HG03139 (cell line): ENCODE data around the gene XKR7.
A peak's percentile ranks its signal among the peaks of the same experiment; 100 is the strongest.

ENCODE experiments used
- ATAC-seq: cut with Tn5 transposase; IDR thresholded peaks from one replicate; pipeline ENCODE4 v1.9.1; 2021; ENCODE audit not compliant: unreplicated experiment

The XKR7 gene

GRCh38 chr20:31939661-31940060, 28.3 kb upstream of the XKR7 start:
- no peak for ATAC-seq

DNA sequence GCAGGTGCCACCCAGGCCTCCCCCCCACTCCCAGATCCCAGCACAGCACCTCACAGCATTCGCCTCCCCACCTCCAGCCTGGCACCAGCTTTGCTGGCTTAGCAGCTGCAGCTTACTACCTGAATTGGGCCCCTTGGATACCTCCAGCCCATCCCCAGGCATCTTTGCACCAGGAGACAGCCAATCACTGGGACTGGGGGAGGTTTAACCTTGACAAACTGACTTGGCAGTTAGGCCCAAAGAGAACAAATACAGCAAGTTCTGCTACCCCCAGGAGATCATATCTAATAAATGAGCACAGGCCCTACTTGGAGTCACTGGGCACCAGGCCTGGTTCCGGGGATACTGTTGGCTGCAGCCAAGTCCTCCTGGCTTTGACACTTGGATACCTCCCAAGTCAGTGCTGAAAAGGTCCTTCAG, 24.9 kb upstream of the XKR7 start:
- no peak for ATAC-seq

DNA sequence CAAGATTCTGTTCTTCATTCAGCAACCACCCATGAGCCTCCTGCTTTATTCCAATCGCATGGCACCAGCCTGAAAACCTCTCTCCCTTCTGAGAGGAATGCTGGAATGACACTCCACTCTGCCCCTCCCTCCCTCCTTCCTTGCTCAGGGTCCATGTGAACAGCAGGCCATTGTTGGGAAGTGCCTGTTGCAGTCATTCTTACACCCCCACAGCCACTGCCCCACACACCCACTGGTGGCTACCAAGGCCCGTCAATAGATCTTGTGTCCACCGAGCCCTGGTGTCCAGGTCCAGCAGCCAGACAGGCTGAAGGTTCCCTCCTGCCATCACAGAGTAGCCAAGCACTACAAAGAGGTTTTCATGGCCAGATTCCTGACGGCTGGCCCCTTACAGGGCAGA, 22.6 kb upstream of the XKR7 start:
- ATAC-seq, result no peak

DNA sequence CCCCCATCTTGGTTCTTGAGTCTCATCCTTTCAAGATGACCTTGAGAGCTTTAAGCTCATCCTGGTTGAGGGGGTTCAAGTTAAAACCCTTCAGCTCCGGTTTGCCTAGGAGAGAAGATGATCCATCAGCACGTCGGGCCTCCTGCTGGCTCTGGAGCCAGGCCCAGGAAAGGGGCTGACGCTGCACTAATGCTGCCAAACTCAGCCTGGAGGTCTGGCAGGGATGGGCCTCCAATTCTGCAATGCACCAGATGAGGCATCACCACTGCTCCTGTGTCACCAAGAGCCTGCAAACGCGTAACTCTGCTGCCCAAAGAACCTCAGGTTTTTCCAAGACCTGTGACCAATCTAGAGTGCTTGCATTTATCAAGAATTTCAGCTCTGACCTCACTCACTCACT, 22.2 kb upstream of the XKR7 start:
- ATAC-seq, result no peak

DNA sequence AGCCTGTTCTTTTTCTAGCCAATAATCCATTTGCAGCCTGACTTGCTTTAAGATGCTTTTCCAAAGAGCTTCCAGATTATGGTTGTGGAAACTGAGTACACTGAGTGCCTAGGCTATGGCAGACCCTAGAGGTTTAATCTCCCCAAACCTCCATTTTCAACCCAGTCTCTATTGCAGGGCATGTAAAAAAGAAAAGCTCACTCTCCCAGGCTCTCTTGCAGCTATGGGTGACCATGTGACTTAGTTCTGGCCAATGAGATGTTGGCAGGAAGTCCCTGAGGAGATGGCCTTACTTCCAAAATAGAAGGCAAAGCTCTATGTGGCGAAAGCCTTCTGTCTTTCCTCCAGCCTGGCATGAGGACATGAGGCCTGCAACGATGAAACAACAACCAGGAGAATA, 19.9 kb upstream of the XKR7 start:
- no peak for ATAC-seq

- ATAC-seq, result no peak
Measured at GRCh38 chr20:31949877-31950646, 17.9 kb upstream of the XKR7 start.

- ATAC-seq, result no peak
Measured at GRCh38 chr20:31951203-31951529, 16.8 kb upstream of the XKR7 start.

DNA sequence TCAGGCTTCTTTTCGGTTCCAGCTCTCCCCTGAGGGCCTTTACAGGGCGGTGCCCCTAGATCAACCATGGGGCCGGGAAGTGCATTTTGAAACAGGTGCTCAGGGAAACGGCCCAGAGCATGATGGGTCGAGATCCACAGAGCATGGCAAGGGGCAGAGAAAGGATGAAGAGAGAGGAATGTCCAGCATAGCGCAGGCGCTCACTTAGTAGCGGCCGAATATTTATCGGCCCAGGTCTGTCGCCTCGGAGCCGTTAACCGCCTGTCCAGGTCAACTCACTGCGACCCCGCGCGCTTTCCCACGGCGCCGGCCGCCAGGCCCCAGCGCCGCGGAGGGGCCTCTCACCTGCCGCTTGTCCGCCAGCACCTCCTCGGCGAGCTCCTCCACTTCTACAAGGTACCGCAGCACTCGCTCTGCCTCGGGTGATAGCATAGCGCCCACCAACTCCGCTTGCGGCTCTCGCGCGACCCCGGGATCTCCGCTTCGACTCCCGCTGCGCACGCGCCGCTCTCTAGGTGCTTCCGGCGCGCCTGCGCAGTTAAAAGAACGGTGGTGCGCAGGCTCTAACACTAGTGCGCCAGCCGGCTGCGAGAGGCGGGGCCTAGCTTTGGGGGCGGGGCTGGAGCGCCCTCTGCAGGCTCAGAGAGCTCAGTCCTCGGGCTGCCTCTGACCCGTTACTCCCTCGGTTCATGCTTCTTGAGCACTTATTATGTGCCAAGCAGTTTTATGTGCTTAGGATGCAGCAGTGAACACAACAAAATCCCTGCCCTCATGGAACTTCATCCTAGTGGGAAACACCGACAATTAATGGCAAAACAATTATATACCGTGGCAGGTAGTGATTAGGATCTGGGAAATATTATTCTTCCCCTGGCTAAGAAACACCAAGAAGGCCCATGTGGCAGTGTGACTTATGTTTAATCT, 16.2 kb upstream of the XKR7 start, which contains the start of gene PDRG1:
Gene PDRG1 (minus strand): TSS at position 517 of the 924 bp plus-strand sequence. CDS start 85 bp downstream, at position 432.
- peak; percentile 89 for ATAC-seq

DNA sequence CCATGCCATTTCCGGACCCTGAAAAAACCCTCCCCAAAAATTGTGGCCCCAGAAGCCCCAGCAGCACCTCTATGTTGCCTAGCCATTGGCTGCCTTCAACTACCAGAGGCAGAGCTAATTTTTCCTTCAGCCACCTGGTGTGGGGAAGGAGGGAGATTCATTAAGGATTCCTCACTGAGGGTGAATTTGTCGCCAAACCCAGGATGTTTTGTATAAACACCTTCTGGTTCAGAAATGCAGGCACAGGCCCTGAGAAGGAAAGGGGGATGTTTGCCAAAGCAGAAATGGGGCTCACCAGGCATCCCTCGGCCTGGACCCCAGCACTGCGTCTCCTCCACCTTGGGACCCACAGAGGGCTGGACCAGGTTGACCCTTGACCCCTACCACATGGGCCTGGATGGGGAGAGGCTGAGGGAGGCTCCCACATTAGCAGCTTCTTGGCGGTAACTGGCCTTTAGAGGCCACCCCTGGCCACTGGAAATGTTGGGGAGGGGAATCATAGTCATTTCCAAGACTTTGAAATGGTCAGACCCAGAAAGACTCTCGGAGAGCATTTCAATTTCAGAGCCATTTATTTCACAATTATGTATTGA, 14.3 kb upstream of the XKR7 start:
- ATAC-seq, result no peak

DNA sequence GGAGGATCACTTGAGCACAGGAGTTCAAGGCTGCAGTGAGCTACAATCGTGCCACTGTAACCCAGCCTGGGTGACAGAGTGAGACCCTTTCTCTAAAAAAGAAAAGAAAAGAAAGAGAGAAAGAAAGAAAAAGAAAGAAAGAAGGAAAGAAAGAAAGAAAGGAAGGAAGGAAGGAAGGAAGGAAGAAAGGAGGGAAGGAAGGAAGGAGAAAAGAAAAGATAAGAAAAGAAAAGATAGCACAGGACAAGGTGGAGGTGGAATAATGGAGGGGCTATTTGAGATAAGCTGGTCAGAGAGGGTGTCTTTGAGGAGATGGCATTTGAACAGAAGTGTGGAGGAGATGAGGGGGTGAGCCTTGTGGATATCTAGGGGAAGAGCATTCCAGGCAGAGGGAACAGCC, 13.5 kb upstream of the XKR7 start:
- no peak for ATAC-seq

DNA sequence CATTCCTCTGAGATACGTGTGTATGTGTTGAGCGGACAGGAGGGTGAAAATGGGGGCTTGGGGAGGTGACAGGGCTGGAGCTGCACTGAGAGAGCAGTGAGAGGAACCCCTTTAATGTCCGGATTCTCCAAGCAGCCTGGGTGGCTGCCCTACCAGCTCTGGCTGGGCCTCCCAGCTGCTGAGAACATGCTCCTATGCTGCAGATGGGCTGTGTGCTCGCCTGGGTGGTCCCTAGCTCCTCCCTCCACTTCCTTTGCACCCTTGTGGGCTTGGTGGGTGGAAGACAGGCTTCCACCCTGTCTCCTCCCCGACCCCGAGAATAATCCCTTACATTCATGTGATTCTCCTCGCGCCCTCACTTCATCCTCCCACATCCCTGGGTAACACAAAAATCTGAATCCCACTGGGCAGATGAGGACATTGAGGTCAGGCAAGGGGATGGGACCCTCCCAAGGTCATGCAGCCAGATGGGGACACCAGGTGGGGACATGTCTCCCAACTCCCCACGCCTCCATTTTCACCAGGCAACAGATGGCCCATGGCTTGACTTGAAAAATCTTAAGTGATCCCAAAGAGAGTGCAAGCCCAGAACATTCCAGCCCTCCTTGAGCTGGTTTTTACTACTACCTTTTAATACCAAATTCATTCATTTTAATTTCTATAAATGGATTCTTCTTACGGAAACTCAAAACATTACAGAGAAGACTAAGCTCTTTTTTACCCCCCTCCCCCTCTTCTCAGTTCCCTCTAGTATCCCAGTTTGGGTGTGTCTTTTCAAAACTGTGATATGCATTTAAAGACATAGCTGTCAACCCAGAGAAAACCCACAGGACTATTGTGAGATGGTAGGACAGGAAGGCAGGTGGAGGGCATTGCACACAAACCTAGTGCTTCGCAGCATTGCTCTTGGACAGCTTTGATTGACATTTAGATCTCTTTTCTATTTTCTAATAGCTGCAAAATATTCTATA, 11.1 kb upstream of the XKR7 start:
- ATAC-seq, result no peak

- no peak for ATAC-seq
Measured at GRCh38 chr20:31962761-31963160, 5.2 kb upstream of the XKR7 start.

- ATAC-seq, result no peak
Measured at GRCh38 chr20:31963889-31964288, 4.1 kb upstream of the XKR7 start.

DNA sequence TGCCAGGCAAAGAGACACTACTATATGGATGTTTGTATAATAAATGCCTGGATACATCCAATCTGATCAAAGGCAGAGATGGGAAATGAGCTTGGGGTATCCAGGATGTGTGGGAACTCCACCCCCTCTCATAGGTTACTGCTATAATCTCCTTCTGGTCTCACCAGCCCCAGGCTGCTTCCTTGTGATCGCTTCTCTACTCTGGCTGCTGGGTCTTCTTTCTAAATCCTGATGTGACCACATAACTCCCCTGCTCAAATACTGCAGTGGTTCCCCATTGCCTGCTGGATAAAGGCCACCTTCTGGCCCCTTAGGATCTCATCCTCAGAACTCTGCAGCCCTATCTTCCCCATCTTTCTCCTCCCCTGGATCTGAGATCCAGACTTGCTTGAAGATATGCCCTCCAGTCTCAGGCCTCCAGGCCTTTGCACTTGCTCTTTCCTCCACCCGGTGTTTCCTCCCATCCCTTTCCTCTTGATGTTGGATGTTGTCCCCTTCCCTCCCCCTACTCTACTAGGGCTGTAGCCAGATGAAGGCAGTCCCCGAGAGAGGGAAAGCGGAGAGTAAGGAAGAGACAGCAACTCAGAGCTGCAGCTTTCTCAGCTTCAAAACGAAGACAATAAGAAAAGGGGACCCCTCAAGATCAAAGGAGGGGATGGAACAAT, 828 bp upstream of the XKR7 start:
- no peak for ATAC-seq

DNA sequence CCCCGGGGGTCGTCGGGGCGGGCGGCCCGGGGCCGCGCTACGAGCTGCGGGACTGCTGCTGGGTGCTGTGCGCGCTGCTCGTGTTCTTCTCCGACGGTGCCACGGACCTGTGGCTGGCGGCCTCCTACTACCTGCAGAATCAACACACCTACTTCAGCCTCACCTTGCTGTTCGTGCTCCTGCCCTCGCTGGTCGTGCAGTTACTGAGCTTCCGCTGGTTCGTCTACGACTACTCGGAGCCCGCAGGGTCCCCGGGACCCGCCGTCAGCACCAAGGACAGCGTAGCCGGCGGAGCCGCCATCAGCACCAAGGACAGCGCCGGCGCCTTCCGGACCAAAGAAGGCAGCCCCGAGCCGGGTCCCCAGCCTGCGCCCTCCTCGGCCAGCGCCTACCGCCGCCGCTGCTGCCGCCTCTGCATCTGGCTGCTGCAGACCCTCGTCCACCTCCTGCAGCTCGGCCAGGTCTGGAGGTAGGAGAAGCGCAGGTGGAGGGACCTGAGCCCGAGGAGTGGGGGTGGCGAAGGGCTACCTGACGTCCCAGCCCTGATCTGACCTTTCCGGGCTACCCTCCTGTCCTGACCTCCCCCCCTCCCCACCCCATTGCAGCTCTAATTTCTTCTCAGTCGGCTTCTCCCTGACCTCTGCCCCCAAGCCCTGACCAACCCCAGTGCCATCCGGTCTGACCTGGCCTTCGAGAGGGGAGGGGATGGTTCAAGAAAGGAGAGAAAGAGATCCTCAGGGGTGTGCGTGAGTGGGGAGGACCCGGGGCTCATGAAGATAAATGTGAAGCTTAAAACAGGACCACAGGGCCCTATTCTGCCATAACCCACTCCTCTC, 558 bp downstream of the XKR7 start:
- ATAC-seq, result no peak

GRCh38 chr20:31969991-31970390, 2.0 kb downstream of the XKR7 start:
- ATAC-seq, result no peak

DNA sequence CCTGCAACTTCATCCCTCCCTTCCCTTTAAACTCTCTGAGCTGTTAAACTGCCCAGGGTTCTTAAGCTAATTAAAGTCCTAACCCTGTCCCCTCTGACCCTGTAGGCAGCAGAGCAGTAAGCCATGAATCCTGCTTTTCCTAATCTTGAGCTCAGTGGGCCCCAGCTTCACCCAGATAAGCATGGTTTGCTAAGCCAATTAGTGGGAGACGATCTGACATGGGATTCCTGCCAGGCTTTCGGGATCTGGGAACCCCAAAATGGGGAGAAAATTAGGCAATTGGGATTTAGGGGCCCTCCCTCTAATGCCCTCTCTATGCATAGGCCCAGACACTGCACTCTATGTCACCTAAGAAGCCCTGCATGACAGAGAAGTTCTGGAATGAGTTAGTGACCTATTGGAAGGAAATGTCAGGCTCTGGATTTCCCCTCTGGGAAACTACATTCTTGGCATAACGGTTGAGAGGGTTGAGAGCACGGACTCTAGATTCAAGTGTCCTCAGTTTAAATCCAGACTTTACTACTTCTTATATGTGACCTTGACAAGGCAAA, 4.6 kb downstream of the XKR7 start:
- ATAC-seq, result no peak

DNA sequence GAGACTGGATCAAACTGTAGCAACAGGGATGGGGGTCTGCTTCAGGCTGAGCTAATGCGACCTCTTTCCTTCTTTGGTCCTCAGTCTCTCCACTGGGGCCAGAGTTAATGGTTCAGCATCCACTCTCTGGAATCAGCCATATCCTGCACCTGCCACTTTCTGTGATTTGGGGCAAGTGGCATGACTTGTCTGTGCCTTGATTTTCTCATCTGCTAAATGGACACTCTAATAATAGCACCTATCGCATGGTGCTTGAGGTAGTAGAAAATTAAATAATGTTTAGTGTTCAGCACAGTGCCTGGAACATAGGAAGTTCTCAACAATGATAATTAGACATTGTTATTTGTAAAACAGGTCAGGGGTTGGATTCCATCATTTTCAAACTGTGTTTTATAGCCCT, 6.3 kb downstream of the XKR7 start:
- no peak for ATAC-seq

- ATAC-seq, result no peak
Measured at GRCh38 chr20:31974951-31975487, 7.1 kb downstream of the XKR7 start.
